ENCODE data around the gene SHF. TPM values are rescaled to one million over a fixed set of nuclear protein-coding genes. Genes with fewer than 3 reads are reported as not detected.
A peak's percentile ranks its signal among the peaks of the same experiment; 100 is the strongest.

Gene SHF
- total RNA-seq, 1 donor from 2014 or later: 32.2 TPM

DNA sequence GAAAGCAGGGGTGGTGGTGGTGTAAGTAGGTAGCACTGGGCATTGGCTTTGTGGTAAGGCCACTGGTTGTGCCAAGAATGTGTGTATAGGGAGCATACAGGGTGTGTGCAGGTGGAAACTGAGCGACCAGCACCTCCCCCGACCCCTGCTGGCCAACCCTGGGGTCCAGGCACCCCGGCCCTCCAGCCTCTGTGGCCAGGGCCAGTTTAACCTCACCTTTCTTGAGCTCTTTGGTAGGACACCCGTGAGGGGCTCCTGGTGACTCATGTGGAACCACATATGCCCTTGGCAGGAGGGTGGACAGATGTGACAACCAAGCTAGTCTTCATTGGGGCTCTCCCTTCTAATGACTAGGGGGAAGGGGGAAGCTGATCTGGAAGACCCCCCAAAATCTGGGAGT is 19.5 kb downstream of the SHF start:
- TF ChIP-seq EZH2 (IDR thresholded peaks at IDR 0.05) (no peak), EZH2phosphoT487 (IDR thresholded peaks at IDR 0.05) (no peak)
- TF ChIP-seq, protein P1, sequence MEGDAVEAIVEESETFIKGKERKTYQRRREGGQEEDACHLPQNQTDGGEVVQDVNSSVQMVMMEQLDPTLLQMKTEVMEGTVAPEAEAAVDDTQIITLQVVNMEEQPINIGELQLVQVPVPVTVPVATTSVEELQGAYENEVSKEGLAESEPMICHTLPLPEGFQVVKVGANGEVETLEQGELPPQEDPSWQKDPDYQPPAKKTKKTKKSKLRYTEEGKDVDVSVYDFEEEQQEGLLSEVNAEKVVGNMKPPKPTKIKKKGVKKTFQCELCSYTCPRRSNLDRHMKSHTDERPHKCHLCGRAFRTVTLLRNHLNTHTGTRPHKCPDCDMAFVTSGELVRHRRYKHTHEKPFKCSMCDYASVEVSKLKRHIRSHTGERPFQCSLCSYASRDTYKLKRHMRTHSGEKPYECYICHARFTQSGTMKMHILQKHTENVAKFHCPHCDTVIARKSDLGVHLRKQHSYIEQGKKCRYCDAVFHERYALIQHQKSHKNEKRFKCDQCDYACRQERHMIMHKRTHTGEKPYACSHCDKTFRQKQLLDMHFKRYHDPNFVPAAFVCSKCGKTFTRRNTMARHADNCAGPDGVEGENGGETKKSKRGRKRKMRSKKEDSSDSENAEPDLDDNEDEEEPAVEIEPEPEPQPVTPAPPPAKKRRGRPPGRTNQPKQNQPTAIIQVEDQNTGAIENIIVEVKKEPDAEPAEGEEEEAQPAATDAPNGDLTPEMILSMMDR (IDR thresholded peaks at IDR 0.05): no peak
- H3K27ac ChIP-seq: peak overlapping the region; percentile 94
- H3K4me1 Mint-ChIP-seq: peaks cover 10% of the 10 kb centered on the region

DNA sequence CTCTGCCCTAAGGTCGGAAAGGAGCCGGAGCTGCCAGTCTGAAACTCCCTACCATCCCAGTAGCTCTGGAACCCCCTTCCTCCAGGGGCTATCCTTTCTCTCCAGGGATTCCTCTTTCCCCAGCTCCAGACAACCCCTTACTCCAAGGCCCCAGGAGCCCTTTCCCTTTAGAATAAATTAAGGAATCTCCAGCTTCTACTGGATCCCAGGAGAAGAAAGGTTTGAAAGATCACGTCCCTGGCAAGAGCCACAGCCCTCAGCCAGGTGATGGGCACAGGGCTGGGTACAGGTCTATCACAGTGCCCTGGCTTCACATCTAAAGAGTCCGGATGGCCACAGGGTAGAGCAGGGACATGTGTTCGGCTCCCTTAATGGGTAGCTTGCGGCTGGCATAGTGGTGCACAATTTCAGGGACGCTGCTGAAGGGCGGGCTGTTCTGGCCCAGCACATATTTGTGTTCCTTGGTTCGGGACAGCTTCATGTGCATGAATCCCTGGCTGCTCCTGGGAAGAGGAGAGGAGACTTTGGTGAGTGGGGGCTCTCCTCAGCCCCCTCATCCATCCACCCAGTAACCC is 20.0 kb downstream of the SHF start:
- H3K27ac ChIP-seq: peak overlapping the region; percentile 94
- H3K36me3 ChIP-seq: no peaks in the 10 kb centered on the region
- no peak overlapping the region for H3K4me3 ChIP-seq
- H3K9me3 ChIP-seq (ENCODE audit: low read depth): no peaks in the 10 kb centered on the region
- Mint-ChIP-seq H3K9me3 (no peaks in the 10 kb centered on the region), H3K27me3 (ENCODE audit: insufficient read depth, low read depth) (peaks cover 6% of the 10 kb centered on the region), H3K36me3 (peaks cover 10% of the 10 kb centered on the region), H3K4me3 (peak overlapping the region; percentile 66), H3K27ac (no peak overlapping the region), H3K4me1 (peaks cover 11% of the 10 kb centered on the region)
- peaks cover 14% of the 10 kb centered on the region for H3K4me1 ChIP-seq
- no peaks in the 10 kb centered on the region for H3K79me2 ChIP-seq (ENCODE audit: low read depth)
- no peak for DNase-seq (ENCODE audit: low spot score)
- H2AFZ ChIP-seq (replicated peaks): no peak overlapping the region
- H3K9ac ChIP-seq: no peak overlapping the region
- H3F3A ChIP-seq (ENCODE audit: low read depth): peaks cover 29% of the 10 kb centered on the region
- H3K27me3 ChIP-seq: no peaks in the 10 kb centered on the region
- TF ChIP-seq EZH2 (IDR thresholded peaks at IDR 0.05) (no peak), EZH2phosphoT487 (IDR thresholded peaks at IDR 0.05) (no peak)
- TF ChIP-seq, protein P1 (IDR thresholded peaks at IDR 0.05): no peak
- peak overlapping the region; percentile 83 for H3K4me2 ChIP-seq
- peaks cover 44% of the 10 kb centered on the region for H4K20me1 ChIP-seq (ENCODE audit: low read depth)

More for the DNA sequence above, 19.5 kb downstream of the SHF start:
- Histone ChIP-seq H3K36me3 (no peaks in the 10 kb centered on the region), H3K27me3 (no peaks in the 10 kb centered on the region), H3K4me3 (no peak overlapping the region), H3K4me2 (no peak overlapping the region), H4K20me1 (ENCODE audit: low read depth) (peaks cover 49% of the 10 kb centered on the region), H3F3A (ENCODE audit: low read depth) (peaks cover 29% of the 10 kb centered on the region), H2AFZ (replicated peaks) (no peak overlapping the region), H3K79me2 (ENCODE audit: low read depth) (no peaks in the 10 kb centered on the region), H3K4me1 (peaks cover 14% of the 10 kb centered on the region), H3K9me3 (ENCODE audit: low read depth) (no peaks in the 10 kb centered on the region), H3K9ac (no peak overlapping the region)
- no peaks in the 10 kb centered on the region for H3K9me3 Mint-ChIP-seq
- H3K36me3 Mint-ChIP-seq: peaks cover 14% of the 10 kb centered on the region
- no peak for DNase-seq (ENCODE audit: low spot score)
- H3K4me3 Mint-ChIP-seq: no peak overlapping the region
- H3K27ac Mint-ChIP-seq: no peak overlapping the region
- peaks cover 6% of the 10 kb centered on the region for H3K27me3 Mint-ChIP-seq (ENCODE audit: insufficient read depth, low read depth)

DNA sequence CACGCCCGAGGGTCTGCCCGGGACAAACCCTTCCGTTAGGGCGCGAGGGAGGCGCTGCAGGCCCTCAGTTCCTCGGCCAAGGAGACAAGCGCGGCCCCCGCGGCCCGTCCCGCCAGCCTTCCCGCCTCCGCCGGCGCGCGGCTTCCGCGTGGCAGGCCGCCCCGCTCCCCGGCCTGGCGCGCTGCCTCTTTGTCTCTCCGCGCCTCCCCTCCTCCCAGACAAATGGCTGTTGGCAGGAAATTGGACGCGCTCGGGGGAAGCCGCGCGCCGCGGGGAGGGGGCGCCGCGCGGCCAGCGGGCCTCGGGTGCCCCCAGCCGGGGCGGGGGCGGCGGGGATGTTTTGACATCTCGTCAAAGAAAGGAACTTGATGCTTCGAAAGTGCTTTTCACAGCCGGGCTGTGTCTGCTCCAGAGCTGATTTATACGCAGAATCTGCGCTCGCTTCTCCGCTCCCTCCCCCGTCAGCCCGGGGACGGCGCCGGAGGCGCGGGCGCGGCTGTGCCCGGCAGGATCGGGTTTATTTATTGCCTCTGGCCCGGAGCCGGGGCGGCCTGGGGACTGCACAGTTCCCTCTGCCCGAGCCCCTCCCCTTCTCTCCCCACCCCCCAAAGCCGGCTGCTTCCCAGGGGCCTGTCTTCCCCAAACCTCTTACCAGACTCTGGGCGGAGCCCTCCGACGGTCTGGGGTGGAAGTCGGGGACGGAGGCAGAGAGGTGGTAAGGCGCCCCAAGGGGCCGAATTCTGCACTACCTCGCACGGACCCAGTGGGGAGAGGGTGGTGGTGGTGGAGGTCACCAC is 20.7 kb downstream of the SHF start:
- peak overlapping the region; percentile 94 for H3K27ac ChIP-seq
- peaks cover 10% of the 10 kb centered on the region for H3K36me3 Mint-ChIP-seq
- H3K27ac Mint-ChIP-seq: no peak overlapping the region
- H3K4me3 Mint-ChIP-seq: peak overlapping the region; percentile 66
- DNase-seq (ENCODE audit: low spot score): peak; percentile 94
- no peaks in the 10 kb centered on the region for H3K27me3 ChIP-seq
- H3K9me3 Mint-ChIP-seq: no peaks in the 10 kb centered on the region
- H3K4me2 ChIP-seq: peak overlapping the region; percentile 83
- peak overlapping the region; percentile 79 for H3K9ac ChIP-seq
- H3F3A ChIP-seq (ENCODE audit: low read depth): peaks cover 29% of the 10 kb centered on the region
- peak overlapping the region; percentile 61 for H2AFZ ChIP-seq (replicated peaks)
- TF ChIP-seq EZH2 (IDR thresholded peaks at IDR 0.05) (peak; percentile 26), EZH2phosphoT487 (IDR thresholded peaks at IDR 0.05) (no peak)
- TF ChIP-seq, protein P1 (IDR thresholded peaks at IDR 0.05): peak; percentile 69
- H3K9me3 ChIP-seq (ENCODE audit: low read depth): no peaks in the 10 kb centered on the region
- H3K4me1 Mint-ChIP-seq: peaks cover 12% of the 10 kb centered on the region
- peak overlapping the region; percentile 55 for H3K4me3 ChIP-seq
- H3K79me2 ChIP-seq (ENCODE audit: low read depth): no peaks in the 10 kb centered on the region
- peaks cover 37% of the 10 kb centered on the region for H4K20me1 ChIP-seq (ENCODE audit: low read depth)
- H3K36me3 ChIP-seq: no peaks in the 10 kb centered on the region
- H3K4me1 ChIP-seq: peaks cover 14% of the 10 kb centered on the region
- H3K27me3 Mint-ChIP-seq (ENCODE audit: insufficient read depth, low read depth): peaks cover 7% of the 10 kb centered on the region
